ACC112 (cell line): ENCODE data around the gene PEAK1.
"Not testable (repeated sequence)": the region's sequence is repeated elsewhere in the genome, so short reads cannot be mapped to it uniquely, and the experiment has no call there.

ENCODE experiments used
- H2AFZ ChIP-seq: fragments of 200-600 bp; sonication (generic); one replicate; pipeline ENCODE4 v1.6.0; 2017; ENCODE audit warnings: antibody characterized with exemption, low read length; ENCODE audit not compliant: unreplicated experiment
- H3K27ac ChIP-seq: fragments of 200-600 bp; sonication (generic); 2 replicates; pipeline ENCODE4 v1.5.1; 2014; ENCODE audit warnings: low read depth, mild to moderate bottlenecking, antibody characterized with exemption, low read length, moderate library complexity
- H3K27me3 ChIP-seq: fragments of 200-600 bp; sonication (generic); 2 replicates; pipeline ENCODE4 v1.6.1; 2014; ENCODE audit warnings: mild to moderate bottlenecking, antibody characterized with exemption, low read length, moderate library complexity, mixed read lengths; ENCODE audit not compliant: insufficient read depth
- H3K36me3 ChIP-seq: fragments of 200-600 bp; sonication (generic); 2 replicates; pipeline ENCODE4 v1.6.1; 2016; ENCODE audit warnings: mild to moderate bottlenecking, antibody characterized with exemption, low read length, moderate library complexity, mixed read lengths; ENCODE audit not compliant: insufficient read depth
- H3K4me1 ChIP-seq: fragments of 200-600 bp; sonication (generic); one replicate; pipeline ENCODE4 v1.6.1; 2016; ENCODE audit warnings: low read length, mixed read lengths; ENCODE audit not compliant: insufficient read depth, unreplicated experiment, control insufficient read depth
- H3K4me3 ChIP-seq: fragments of 200-600 bp; sonication (generic); 2 replicates; pipeline ENCODE4 v1.5.1; 2014; ENCODE audit warnings: mild to moderate bottlenecking, low read depth, low read length
- H3K79me2 ChIP-seq: fragments of 200-600 bp; sonication (generic); one replicate; pipeline ENCODE4 v1.6.0; 2016; ENCODE audit warnings: low read length; ENCODE audit not compliant: control insufficient read depth, unreplicated experiment, insufficient read depth

PEAK1 gene

GRCh38 chr15:77413699-77414349 lies 6.1 kb downstream of the PEAK1 start:
- H3K79me2 ChIP-seq = peaks cover 95% of the 10 kb centered on the region
- H2AFZ ChIP-seq = no peak overlapping the region
- H3K27me3 ChIP-seq = no peaks in the 10 kb centered on the region
- no peaks in the 10 kb centered on the region for H3K36me3 ChIP-seq
- H3K27ac ChIP-seq = no peak overlapping the region
- H3K4me3 ChIP-seq = no peak overlapping the region
- H3K4me1 ChIP-seq = peaks cover 40% of the 10 kb centered on the region

GRCh38 chr15:77412972-77413698 lies 6.8 kb downstream of the PEAK1 start:
- Histone ChIP-seq H2AFZ (no peak overlapping the region), H3K36me3 (no peaks in the 10 kb centered on the region), H3K4me1 (peaks cover 39% of the 10 kb centered on the region), H3K27ac (no peak overlapping the region), H3K27me3 (no peaks in the 10 kb centered on the region), H3K79me2 (peaks cover 95% of the 10 kb centered on the region), H3K4me3 (no peak overlapping the region)

DNA sequence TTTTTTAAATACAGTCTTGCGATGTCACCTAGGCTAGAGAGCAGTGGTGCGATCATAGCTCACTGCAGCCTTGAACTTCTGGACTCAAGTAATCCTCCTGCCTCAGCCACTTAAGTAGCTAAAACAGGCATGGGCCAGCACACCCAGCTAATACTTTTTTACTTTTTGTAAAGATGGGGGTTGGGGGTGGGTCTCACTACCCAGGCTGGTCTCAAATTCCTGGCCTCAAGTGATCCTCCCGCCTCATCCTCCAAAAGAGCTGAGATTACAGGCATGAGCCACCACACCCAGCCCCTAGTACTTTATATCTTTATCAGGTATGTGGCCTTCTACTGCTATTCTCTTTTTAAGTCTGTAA lies 8.3 kb downstream of the PEAK1 start:
- peaks cover 94% of the 10 kb centered on the region for H3K79me2 ChIP-seq

GRCh38 chr15:77410701-77411618 lies 8.9 kb downstream of the PEAK1 start:
- Histone ChIP-seq H3K27me3 (no peaks in the 10 kb centered on the region), H3K4me3 (no peak overlapping the region), H3K79me2 (peaks cover 94% of the 10 kb centered on the region), H3K4me1 (peaks cover 20% of the 10 kb centered on the region), H3K27ac (no peak overlapping the region), H3K36me3 (peaks cover 5% of the 10 kb centered on the region), H2AFZ (no peak overlapping the region)

More for the DNA sequence above, 8.3 kb downstream of the PEAK1 start:
- Histone ChIP-seq H3K36me3 (peaks cover 5% of the 10 kb centered on the region), H3K27ac (no peak overlapping the region), H3K4me3 (no peak overlapping the region), H3K27me3 (no peaks in the 10 kb centered on the region), H3K4me1 (peaks cover 26% of the 10 kb centered on the region), H2AFZ (no peak overlapping the region)

DNA sequence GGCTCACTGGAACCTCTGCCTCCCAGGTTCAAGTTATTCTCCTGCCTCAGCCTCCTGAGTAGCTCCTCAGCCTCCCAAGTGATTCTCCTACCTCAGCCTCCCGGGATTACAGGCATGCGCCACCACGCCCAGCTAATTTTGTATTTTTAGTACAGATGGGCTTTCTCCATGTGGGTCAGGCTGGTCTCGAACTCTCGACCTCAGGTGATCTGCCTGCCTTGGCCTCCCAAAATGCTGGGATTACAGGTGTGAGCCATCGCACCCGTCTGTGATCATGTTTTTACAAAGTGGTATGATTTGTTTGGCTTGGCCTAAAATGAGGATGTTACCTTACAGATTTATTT lies 9.8 kb downstream of the PEAK1 start:
- not testable (repeated sequence) for H3K27ac ChIP-seq, H3K4me3 ChIP-seq, H3K27me3 ChIP-seq, H2AFZ ChIP-seq, H3K36me3 ChIP-seq
- Histone ChIP-seq H3K79me2 (peaks cover 94% of the 10 kb centered on the region), H3K4me1 (peaks cover 14% of the 10 kb centered on the region)

DNA sequence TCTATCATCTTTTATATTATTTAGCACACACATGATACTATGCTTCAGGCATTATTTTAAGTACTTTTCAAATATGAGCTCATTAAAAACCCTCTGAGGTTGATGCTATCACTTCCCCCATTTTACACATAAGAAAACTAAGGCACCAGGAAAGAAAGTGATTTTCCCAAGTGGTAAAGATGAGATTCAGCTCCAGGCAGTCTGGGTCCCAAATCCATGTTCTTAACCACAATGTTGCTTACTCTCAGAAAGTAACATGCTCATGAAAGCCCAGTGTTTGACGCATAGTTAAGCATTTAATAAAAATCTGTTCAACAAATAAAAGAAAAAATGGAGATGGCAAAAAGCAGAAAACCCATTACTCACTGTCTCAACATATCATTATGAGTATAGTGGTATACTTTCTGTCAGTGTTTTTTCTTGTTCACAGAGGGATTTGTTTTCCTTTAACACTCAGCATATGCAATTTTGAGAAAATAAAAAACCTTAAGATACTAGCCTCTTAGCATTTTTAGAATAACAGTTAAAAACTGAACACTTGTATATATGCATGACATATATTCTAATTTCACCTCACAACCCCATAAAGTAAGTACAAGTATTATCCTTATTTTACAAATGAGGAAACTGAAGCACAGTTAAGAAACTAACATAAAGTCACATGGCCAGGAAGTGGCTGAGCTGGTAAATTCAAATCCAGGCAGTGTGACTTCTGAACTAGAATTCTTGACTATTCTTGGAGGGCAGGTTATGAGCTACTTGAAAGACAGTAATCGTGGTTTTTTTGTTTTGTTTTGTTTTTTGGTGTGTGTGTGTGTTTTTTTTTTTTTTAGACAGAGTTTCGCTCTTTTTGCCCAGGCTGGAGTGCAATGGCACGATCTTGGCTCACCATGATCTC lies 10.4 kb downstream of the PEAK1 start:
- Histone ChIP-seq H3K27ac (no peak overlapping the region), H3K36me3 (peaks cover 5% of the 10 kb centered on the region), H3K79me2 (peaks cover 94% of the 10 kb centered on the region), H3K27me3 (no peaks in the 10 kb centered on the region), H3K4me3 (no peak overlapping the region), H2AFZ (no peak overlapping the region), H3K4me1 (peaks cover 14% of the 10 kb centered on the region)

- H3K4me1 ChIP-seq = peaks cover 35% of the 10 kb centered on the region
- no peak overlapping the region for H3K4me3 ChIP-seq
- H3K79me2 ChIP-seq = peaks cover 92% of the 10 kb centered on the region
These were observed 13.1 kb downstream of the PEAK1 start for GRCh38 chr15:77406846-77407245.

DNA sequence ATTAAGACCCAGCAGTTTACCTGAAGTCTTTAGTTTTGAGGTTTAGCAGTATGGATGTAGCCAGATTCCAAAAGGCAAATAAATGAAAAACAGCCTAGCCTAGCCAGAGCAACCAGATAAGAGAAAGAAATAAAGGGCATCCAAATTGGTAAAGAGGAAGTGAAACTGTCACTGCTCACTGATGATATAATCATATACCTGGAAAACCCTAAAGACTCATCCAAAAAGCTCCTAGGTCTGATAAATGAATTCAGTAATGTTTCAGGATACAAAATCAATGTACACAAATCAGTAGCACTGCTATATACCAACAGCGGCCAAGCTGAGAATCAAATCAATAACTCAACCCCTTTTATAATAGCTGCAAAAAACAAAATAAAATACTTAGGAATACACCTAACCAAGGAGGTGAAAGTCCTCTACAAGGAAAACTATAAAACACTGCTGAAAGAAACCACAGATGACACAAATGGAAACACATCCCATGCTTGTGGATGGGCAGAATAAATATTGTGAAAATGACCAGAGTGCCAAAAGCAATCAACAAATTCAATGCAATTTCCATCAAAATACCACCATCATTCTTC lies 13.6 kb downstream of the PEAK1 start:
- H3K79me2 ChIP-seq = peaks cover 92% of the 10 kb centered on the region
- H3K36me3 ChIP-seq, H3K4me3 ChIP-seq, H3K27ac ChIP-seq, H2AFZ ChIP-seq, H3K27me3 ChIP-seq: not testable (repeated sequence)
- H3K4me1 ChIP-seq = peaks cover 37% of the 10 kb centered on the region

More at GRCh38 chr15:77406846-77407245, 13.1 kb downstream of the PEAK1 start:
- Histone ChIP-seq H3K27me3 (no peaks in the 10 kb centered on the region), H3K27ac (no peak overlapping the region), H2AFZ (no peak overlapping the region), H3K36me3 (peaks cover 5% of the 10 kb centered on the region)

- Histone ChIP-seq H3K79me2 (peaks cover 92% of the 10 kb centered on the region), H3K4me3 (peak overlapping the region; percentile 68)
These were observed 17.0 kb downstream of the PEAK1 start for GRCh38 chr15:77402740-77403379.

More at GRCh38 chr15:77402740-77403379, 17.0 kb downstream of the PEAK1 start:
- peaks cover 23% of the 10 kb centered on the region for H3K4me1 ChIP-seq
- peaks cover 23% of the 10 kb centered on the region for H3K36me3 ChIP-seq
- no peaks in the 10 kb centered on the region for H3K27me3 ChIP-seq
- H3K27ac ChIP-seq = peak overlapping the region; percentile 75
- H2AFZ ChIP-seq = peak overlapping the region; percentile 72
